GM21576 (cell line): ENCODE results near the gene C6orf52.
A peak's percentile ranks its signal among the peaks of the same experiment; 100 is the strongest.

Experiments used
- ATAC-seq: cut with Tn5 transposase; IDR thresholded peaks from one replicate; pipeline ENCODE4 v1.9.1; 2021; ENCODE audit warnings: mild to moderate bottlenecking, moderate library complexity; ENCODE audit not compliant: unreplicated experiment

The C6orf52 gene

DNA sequence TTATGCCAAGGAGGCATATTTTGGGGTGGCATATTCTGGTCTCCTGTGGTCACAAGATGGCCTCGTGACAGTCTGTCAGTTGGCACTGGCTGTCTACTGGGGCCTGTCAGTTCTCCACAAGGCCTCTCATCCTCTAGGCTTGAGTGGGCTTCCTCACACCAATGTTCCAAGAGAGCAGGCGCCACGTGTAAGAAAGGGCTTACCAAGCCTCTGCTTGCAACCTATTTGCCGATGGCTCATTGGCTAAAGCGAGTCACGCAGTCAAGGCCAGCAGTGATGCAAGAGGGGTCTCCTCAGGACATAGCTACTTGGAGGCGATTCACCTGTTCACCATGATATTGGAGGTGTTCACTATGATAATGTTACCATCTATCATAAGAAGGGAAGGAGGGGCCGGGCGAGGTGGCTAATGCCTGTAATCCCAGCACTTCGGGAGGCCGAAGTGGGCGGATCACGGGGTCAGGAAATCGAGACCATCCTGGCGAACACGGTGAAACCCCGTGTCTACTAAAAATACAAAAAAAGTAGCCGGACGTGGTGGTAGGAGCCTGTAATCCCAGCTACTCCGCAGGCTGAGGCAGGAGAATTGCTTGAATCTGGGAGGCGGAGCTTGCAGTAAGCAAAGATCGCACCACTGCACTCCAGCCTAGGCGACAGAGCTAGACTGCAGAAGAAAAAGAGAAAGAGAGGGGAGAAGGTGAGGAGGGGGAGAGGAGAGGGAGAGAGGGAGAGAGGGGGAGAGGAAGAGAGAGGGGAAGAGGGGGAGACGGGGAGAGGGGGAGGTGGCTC, 35.3 kb downstream of the C6orf52 start:
- no peak for ATAC-seq

DNA sequence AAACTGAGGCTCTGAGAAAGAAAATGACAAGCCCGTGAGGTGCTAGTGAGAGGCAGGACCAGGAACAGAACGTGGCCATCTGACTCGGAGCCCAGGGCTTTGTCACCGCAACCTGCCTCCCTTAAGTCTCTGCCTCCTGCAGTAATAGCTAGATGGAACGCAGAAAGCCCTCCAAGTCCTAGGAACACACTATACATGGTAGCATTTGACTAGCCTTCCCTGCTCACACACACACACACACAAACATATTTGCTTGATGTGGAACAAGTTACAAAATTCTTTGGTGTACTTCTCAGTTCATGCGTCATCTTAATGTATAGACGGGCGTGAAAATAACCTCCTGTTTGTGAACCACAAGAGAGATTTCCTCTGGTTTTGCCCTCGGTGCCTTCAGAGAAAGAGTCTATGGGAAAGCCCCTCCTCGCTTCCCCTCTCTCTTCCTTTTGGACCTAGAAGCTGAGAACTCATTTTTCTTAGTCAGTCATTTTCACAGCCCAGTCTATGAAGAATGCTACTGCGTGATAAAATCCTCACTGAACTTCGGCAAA, 38.8 kb downstream of the C6orf52 start:
- no peak for ATAC-seq

DNA sequence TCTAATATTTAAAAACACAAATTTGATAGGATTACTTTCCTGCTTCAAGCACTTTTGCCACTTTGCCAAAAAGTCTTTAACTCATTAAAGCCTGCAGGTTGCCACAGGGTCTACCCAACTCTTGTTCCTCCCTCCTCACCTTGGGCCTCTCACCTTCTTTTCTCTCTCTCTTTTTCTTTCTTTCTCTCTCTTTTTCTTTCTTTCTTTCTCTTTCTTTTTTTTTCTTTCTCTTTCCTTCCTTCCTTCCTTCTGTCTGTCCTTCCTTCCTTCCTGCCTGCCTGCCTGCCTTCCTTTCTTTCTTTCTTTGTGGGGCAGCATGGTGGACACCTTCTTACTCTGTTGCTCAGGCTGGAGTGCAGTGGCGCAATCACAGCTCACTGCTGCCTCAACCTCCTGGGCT, 50.2 kb downstream of the C6orf52 start:
- no peak for ATAC-seq

DNA sequence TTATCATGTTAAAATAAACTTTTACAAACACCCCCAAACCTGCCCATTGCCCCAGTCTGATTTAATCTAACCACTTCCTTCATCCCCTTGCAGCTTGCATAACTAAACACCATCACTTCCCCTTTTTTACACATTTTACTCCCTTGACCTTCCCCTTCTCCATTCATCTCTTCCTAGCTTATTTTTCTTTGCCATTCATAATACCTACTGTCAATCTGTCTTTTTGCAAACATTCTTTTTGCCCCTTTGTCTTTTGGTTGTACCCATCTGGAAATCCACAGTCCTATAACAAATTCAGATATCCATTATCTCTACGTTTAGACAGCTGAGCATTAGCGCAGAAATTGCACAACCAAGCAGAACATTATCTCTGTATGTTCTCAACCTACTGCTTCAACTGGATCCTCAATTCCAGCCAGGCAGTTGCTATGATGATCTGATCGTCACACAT, 51.2 kb downstream of the C6orf52 start:
- ATAC-seq: peak; percentile 77

DNA sequence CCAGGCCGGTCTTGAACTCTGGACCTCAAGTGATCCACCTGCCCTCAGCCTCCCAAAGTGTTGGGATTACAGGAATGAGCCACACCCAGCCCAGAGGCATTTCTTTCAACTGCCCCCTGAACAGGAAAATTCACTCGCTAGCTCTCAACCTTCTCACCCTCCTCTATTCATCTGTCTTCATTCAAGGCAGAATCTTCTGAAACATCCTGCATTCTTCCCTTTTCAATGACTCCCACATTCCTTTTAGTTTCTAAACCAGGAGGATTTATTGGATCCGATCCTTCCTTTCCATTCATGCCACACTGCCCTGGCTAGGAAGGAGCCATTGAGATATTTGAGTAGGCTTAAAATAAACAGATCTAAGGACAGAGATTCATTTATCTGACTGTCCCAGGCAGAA, 52.9 kb downstream of the C6orf52 start:
- no peak for ATAC-seq

DNA sequence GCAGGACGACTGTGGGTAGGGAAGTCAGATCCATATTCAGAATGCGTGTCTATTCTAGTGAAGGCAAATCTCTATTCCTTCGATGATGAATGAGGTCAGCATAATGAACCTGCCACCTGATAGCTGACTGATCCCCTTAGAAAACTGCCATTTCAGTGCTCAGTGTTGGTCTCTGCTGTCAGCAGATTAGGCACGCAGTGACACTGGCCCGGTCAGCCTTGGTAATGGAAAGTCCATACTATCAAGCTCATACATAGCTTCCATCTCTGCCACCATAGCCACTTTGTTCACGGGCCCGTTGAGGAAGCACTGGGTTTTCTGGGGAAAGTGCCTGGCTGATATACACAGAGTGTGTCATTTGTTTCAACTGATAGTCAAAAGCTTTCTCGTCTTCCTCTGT, 54.0 kb downstream of the C6orf52 start:
- ATAC-seq: no peak

DNA sequence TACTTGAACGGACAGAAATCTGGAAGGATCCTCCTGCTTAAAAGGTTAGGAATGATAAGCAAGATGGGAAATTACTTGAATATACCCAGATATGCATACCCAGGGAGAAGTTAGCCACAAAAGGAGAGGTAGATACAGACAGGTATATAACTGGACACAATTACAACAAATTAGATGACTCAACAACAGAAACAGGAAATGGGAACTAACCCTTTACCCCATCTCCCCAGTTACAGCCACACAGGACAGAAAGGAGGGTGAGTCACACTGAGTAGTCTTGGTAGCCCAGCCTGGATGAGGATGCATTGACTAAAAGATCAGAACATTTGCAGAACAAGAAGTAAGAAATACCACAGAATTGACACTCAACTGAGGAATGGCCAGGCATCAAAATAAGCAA, 61.2 kb downstream of the C6orf52 start:
- ATAC-seq: peak; percentile 96

DNA sequence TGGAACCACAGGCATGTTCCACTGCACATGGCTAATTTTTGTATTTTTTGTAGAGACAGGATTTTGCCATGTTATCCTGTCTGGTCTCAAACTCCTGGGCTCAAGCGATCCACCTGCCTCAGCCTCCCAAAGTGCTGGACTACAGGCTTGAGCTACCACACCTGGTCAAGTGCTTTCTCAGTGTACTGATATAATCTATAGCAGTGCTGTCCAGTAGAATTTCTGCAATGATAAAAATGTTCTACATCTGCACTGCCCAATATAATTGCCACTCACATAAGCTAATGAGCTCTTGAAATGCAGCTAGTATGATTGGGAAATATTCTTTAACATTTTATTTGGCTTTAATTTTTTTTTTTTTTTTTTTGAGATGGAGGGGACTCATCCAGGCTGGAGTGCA, 64.2 kb downstream of the C6orf52 start:
- ATAC-seq: no peak

DNA sequence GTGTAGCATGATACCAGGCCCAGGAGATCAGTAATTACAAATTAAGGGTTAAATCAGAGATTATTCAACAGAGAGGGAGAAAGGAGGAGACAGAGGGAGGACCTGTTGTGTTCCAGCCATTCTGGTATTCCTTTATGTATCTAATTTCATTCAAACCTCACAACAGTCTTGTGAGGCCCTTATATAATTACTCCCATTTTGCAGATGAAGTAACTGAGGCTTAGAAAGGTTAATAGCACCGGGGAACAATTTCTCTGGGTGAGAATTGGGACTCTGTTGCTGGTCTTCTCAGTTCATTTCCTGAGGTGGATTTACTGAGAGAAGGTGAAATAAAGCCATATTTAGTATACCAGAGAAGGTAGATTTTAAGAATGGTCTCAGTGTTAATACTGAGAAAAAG, 66.6 kb downstream of the C6orf52 start:
- ATAC-seq: no peak

DNA sequence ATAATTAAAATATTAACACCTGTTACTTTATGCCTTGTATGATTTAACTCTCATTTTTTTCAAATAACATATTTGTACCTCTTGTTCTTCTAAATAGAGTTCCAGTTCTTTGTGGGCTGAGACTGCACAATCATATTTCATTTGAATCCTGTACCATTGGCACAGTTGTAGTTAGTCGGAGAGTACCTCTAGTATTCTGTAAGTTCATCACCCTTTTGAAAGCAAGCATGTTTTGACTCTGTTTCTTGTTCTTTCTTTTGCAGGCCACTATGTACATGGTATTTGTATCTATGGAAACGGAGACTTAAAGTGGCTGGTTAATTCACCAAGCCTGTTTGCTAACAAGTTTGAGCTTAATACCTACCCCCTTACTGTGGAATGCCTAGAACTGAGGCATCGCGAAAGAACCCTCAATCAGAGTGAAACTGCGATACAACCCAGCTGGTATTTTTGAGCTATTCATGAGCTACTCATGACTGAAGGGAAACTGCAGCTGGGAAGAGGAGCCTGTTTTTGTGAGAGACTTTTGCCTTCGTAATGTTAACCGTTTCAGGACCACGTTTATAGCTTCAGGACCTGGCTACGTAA, 68.2 kb downstream of the C6orf52 start:
- ATAC-seq: peak; percentile 51

DNA sequence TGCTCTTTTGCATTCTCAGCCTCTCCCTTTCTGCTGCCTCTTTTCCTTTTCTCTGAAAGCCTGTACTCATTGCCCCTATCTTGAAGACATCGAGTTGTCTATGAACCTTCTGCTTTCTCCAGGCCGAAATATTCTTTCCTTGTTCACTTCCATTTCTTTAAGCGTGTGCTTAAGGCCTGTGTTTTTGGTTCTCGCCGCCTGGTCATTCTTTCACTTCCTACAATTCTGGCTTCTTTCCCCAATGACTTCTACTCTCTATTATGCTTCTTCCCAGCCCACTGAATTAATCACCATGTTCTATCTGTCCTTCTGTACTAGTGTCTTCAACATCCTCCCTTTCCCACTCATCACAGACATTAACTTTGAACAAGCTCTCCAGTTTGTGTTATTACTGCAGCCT, 69.6 kb downstream of the C6orf52 start:
- ATAC-seq: no peak

DNA sequence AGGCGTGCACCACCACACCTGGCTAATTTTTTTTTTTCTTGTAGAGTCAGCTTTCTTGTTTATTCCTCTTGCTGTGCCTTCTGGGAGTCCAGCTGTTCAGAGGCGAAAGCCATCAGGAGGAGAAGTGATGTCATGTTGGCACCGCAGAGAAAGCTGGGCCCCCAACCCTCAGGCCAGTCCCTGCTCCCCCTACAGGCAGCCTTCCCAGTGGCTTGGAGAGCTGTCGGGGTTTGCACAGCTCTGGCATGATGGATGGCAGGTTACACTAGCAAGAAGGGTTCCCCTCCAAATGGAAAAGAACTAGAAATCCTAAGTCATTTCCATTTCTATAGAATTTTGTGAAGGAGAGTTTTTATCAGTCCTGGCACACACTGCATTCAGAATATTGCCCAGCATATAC, 72.6 kb downstream of the C6orf52 start:
- no peak for ATAC-seq
